GM12892 (cell line): ENCODE results near the gene EPHA8.

Source experiments
- POLR2A ChIP-seq: IDR thresholded peaks from 2 replicates; pipeline ENCODE4 v1.6.1; 2011; ENCODE audit warnings: low read depth, low read length, control low read depth
- POLR2AphosphoS5 ChIP-seq: IDR thresholded peaks from 2 replicates; pipeline ENCODE4 v1.6.1; 2011; ENCODE audit warnings: low read depth, low read length, control low read depth

DNA sequence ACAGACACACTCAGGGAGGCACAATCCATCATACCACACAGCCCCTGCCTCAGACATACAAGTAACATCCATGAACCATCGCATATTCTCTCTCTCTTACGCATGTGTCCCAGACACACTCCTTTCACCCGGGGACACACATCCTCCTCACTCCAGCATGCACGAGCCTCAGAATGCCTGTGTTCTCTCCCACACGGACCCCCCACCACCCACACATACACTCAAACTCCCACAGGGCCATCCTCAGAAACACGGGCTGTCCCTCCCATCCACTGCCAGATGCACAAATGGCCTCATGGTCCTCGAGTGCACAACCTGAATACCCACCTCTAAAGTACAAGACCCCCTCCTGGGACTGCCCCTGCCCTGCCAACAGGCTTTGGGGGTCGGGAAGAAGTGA is 78.0 kb downstream of the EPHA8 start:
- TF ChIP-seq POLR2A (no peak), POLR2AphosphoS5 (no peak)
